ENCODE results near the gene C11orf98. TPM values are rescaled to one million over a fixed set of nuclear protein-coding genes. Genes with fewer than 3 reads are reported as not detected.

Gene C11orf98
- total RNA-seq, 6 donors from 2014 or later: 16.8 to 42.0 (median 30.6) TPM

DNA sequence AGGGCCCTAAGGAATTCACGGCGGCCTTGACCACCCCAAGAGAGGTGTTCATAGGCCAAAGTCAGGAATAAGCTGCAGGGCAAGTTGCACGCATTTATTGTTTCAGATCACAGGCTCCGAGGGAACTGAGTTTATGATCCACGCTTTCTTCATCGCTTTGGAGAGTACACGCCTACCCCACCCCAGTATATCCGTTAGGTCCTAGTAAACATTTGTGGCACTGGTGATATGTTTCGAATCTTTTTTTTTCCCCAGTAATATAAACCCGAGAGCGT lies 19.4 kb downstream of the C11orf98 start:
- Histone ChIP-seq H3K36me3 (peaks cover 7 to 51% (median 37%) of the 10 kb centered on the region in 4 donors), H3K27me3 (no peaks in the 10 kb centered on the region), H3K4me3 (peak overlapping the region; percentile 75 to 99 (median 92)), H3K27ac (peak overlapping the region; percentile 89 to 98 (median 96)), H3K9me3 (no peaks in the 10 kb centered on the region), H3K4me1 (peaks cover 17 to 35% (median 22%) of the 10 kb centered on the region in 4 donors)
- DNase-seq (no peak), ATAC-seq (ENCODE audit: low FRiP score in 2 of 2) (no peak)
- WGBS, 2 donors: 15 to 18% methylated on average over 10 to 11 of the region's 11 CpGs
- TF ChIP-seq, protein P1, sequence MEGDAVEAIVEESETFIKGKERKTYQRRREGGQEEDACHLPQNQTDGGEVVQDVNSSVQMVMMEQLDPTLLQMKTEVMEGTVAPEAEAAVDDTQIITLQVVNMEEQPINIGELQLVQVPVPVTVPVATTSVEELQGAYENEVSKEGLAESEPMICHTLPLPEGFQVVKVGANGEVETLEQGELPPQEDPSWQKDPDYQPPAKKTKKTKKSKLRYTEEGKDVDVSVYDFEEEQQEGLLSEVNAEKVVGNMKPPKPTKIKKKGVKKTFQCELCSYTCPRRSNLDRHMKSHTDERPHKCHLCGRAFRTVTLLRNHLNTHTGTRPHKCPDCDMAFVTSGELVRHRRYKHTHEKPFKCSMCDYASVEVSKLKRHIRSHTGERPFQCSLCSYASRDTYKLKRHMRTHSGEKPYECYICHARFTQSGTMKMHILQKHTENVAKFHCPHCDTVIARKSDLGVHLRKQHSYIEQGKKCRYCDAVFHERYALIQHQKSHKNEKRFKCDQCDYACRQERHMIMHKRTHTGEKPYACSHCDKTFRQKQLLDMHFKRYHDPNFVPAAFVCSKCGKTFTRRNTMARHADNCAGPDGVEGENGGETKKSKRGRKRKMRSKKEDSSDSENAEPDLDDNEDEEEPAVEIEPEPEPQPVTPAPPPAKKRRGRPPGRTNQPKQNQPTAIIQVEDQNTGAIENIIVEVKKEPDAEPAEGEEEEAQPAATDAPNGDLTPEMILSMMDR (IDR thresholded peaks at IDR 0.05): no peak
- TF ChIP-seq EP300 (IDR thresholded peaks at IDR 0.05): no peak
- no peak for TF ChIP-seq POLR2AphosphoS5 (IDR thresholded peaks at IDR 0.05)
- no peak for TF ChIP-seq POLR2A (IDR thresholded peaks at IDR 0.05)

DNA sequence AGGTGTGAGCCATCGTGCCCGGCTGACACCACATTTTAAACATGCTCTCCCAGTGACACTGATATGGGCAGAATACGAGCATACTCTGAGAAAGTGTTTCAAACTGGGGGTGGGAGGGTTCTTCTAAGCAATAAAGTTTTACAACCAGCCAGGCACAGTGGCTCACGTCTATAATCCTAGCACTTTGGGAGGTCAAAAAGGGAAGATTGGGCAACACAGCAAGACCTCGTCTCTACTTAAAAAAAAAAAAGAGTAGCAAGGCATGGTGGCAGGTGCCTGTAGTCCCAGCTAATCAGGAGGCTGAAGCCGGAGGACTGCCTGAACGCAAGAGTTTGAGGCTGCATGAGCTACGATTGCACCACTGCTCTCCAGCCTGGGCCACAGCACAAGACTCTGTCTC lies 20.8 kb downstream of the C11orf98 start:
- no peaks in the 10 kb centered on the region for H3K9me3 ChIP-seq
- no peaks in the 10 kb centered on the region for H3K27me3 ChIP-seq
- peaks cover 7 to 50% (median 30%) of the 10 kb centered on the region in 4 donors for H3K36me3 ChIP-seq
- TF ChIP-seq, protein P1 (IDR thresholded peaks at IDR 0.05): no peak
- TF ChIP-seq POLR2A (IDR thresholded peaks at IDR 0.05): no peak
- no peak for TF ChIP-seq EP300 (IDR thresholded peaks at IDR 0.05)
- TF ChIP-seq POLR2AphosphoS5 (IDR thresholded peaks at IDR 0.05): no peak
- peak overlapping the region in 1 of 4 donors; percentile 95 for H3K27ac ChIP-seq
- DNase-seq (no peak), ATAC-seq (ENCODE audit: low FRiP score in 2 of 2) (no peak)
- peaks cover 17 to 32% (median 22%) of the 10 kb centered on the region in 4 donors for H3K4me1 ChIP-seq
- no peak overlapping the region for H3K4me3 ChIP-seq
- 76 to 80% methylated on average over 8 of the region's 8 CpGs for WGBS, 2 donors

DNA sequence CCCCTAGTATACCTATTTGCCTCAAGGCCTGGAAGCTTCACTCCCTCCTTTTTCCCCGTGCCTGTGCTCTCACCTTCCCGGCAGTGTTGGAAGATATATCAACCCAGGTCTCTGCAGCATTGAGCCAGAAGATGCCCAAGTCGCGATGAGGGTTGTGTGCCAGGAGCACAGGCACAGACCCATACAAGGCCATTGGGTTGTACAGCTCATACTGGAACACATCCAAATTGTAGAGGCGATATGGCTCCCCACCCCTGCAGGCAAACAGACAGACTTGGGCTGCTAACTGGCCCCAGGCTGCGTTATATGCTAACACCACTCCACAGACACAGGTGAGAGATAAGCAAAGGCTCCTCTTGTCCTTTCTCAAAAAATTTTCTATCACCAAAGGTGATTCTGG lies 32.5 kb downstream of the C11orf98 start:
- peaks cover 44 to 100% (median 84%) of the 10 kb centered on the region in 4 donors for H3K36me3 ChIP-seq
- DNase-seq: no peak
- no peak for ATAC-seq (ENCODE audit: low FRiP score in 2 of 2)
- no peaks in the 10 kb centered on the region for H3K9me3 ChIP-seq
- no peaks in the 10 kb centered on the region for H3K4me1 ChIP-seq
- no peaks in the 10 kb centered on the region for H3K27me3 ChIP-seq
- WGBS, 2 donors: 90 to 97% methylated on average over 2 to 6 of the region's 6 CpGs
- H3K4me3 ChIP-seq: no peak overlapping the region
- no peak for TF ChIP-seq EP300 (IDR thresholded peaks at IDR 0.05)
- TF ChIP-seq POLR2A (IDR thresholded peaks at IDR 0.05): no peak
- TF ChIP-seq, protein P1 (IDR thresholded peaks at IDR 0.05): no peak
- TF ChIP-seq POLR2AphosphoS5 (IDR thresholded peaks at IDR 0.05): no peak
- H3K27ac ChIP-seq: no peak overlapping the region

DNA sequence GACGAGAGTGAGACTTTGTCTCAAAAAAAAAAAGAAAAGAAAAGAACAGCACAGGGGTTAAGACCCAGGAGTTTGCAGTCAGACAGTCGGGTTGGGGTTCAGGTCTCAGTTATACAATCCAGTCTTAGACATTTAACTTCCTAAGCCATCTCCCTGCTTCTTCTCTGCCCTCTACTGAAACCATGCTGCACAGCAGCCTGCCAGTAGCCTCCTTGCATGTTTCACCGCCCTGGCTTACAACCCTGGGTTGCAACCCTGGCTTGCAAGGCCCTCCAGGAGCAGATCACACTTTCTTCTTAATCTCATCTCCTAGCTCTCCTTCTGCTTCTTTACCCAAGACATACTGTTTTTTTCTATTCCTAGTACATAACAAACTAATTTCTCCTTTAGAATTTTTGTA lies 37.3 kb downstream of the C11orf98 start:
- no peak for ATAC-seq (ENCODE audit: low FRiP score in 2 of 2)
- WGBS, 2 donors: 86 to 92% methylated on average over 3 of the region's 3 CpGs

More for the DNA sequence above, 37.3 kb downstream of the C11orf98 start:
- no peak overlapping the region for H3K27ac ChIP-seq
- H3K4me3 ChIP-seq: no peak overlapping the region
- H3K27me3 ChIP-seq: no peaks in the 10 kb centered on the region
- peaks cover 53 to 79% (median 74%) of the 10 kb centered on the region in 4 donors for H3K36me3 ChIP-seq
- TF ChIP-seq, protein P1 (IDR thresholded peaks at IDR 0.05): no peak
- TF ChIP-seq EP300 (IDR thresholded peaks at IDR 0.05) (no peak), POLR2A (IDR thresholded peaks at IDR 0.05) (no peak), POLR2AphosphoS5 (IDR thresholded peaks at IDR 0.05) (no peak)
- H3K9me3 ChIP-seq: no peaks in the 10 kb centered on the region
- DNase-seq: no peak
- H3K4me1 ChIP-seq: peaks cover 0 to 1% (median 0%) of the 10 kb centered on the region in 4 donors
